CD4-positive, alpha-beta T cell treated with Interleukin-6 at 100 ng/mL for 8 hours (primary cell): ENCODE results near the gene BMPR1A.
"Not testable (repeated sequence)": the region's sequence is repeated elsewhere in the genome, so short reads cannot be mapped to it uniquely, and the experiment has no call there.

Experiments
- DNase-seq: peaks from one replicate; pipeline ENCODE4 v3.0.0-alpha.2; 2020; ENCODE audit warnings: mixed read lengths, low spot score

Gene BMPR1A

GRCh38 chr10:86941426-86941825 lies 185.0 kb downstream of the BMPR1A start:
- DNase-seq, result no peak

GRCh38 chr10:86941991-86942421 lies 185.6 kb downstream of the BMPR1A start:
- DNase-seq, result no peak

- no peak for DNase-seq
These were observed 186.3 kb downstream of the BMPR1A start for GRCh38 chr10:86942441-86943315.

- DNase-seq, result no peak
These were observed 187.1 kb downstream of the BMPR1A start for GRCh38 chr10:86943316-86944030.

GRCh38 chr10:86944031-86944419 lies 187.6 kb downstream of the BMPR1A start:
- DNase-seq, result no peak

GRCh38 chr10:86944471-86944870 lies 188.1 kb downstream of the BMPR1A start:
- DNase-seq, result no peak

GRCh38 chr10:86944907-86945306 lies 188.5 kb downstream of the BMPR1A start:
- DNase-seq, result no peak

- no peak for DNase-seq
These were observed 189.2 kb downstream of the BMPR1A start for GRCh38 chr10:86945361-86946212.

GRCh38 chr10:86946213-86947155 lies 190.1 kb downstream of the BMPR1A start:
- DNase-seq, result no peak

GRCh38 chr10:86947806-86948205 lies 191.4 kb downstream of the BMPR1A start:
- not testable (repeated sequence) for DNase-seq

GRCh38 chr10:86950349-86950748 lies 193.9 kb downstream of the BMPR1A start:
- DNase-seq, result peak; percentile 48

GRCh38 chr10:86951184-86951761 lies 194.9 kb downstream of the BMPR1A start:
- no peak for DNase-seq

- DNase-seq, result no peak
These were observed 195.7 kb downstream of the BMPR1A start for GRCh38 chr10:86952106-86952505.

- not testable (repeated sequence) for DNase-seq
These were observed 196.3 kb downstream of the BMPR1A start for GRCh38 chr10:86952697-86953096.

GRCh38 chr10:86953747-86954680 lies 197.6 kb downstream of the BMPR1A start:
- no peak for DNase-seq

- DNase-seq, result no peak
These were observed 198.5 kb downstream of the BMPR1A start for GRCh38 chr10:86954681-86955500.

- DNase-seq, result no peak
These were observed 199.2 kb downstream of the BMPR1A start for GRCh38 chr10:86955501-86956194.
